Cardiac muscle cell (in vitro differentiated cells and primary cell): ENCODE measurements around the gene ANO1. TPM values are rescaled to one million over a fixed set of nuclear protein-coding genes. Genes with fewer than 3 reads are reported as not detected.

ENCODE experiments used
- DNase-seq, 2 donors: peaks; one replicate each; pipeline versions ENCODE4 v3.0.0 to v3.0.0-alpha.2; 2010 to 2017; ENCODE audit warnings: low read depth in 1 of 2, low spot score in 1 of 2
- H3K27ac ChIP-seq: fragments of 200-600 bp; sonication (generic); 2 replicates; pipeline ENCODE4 v1.5.1; 2016
- H3K27me3 ChIP-seq: fragments of 200-600 bp; sonication (generic); 2 replicates; pipeline ENCODE4 v1.6.0; 2016; ENCODE audit warnings: control low read depth
- H3K36me3 ChIP-seq: fragments of 200-600 bp; sonication (generic); 2 replicates; pipeline ENCODE4 v1.5.1; 2016; ENCODE audit warnings: control low read depth
- H3K4me1 ChIP-seq: fragments of 200-600 bp; sonication (generic); 2 replicates; pipeline ENCODE4 v1.8.1; 2017; ENCODE audit warnings: low read depth, mild to moderate bottlenecking, mixed run types
- H3K4me3 ChIP-seq: fragments of 200-600 bp; sonication (generic); 2 replicates; pipeline ENCODE4 v1.5.1; 2016; ENCODE audit warnings: mild to moderate bottlenecking
- H3K9me3 ChIP-seq: fragments of 200-600 bp; sonication (generic); 2 replicates; pipeline ENCODE4 v1.5.1; 2017; ENCODE audit warnings: low read depth, mild to moderate bottlenecking, control low read depth
- polyA plus RNA-seq: library from polyadenylated mRNA; unstranded; fragments of >200 nt; fragmentation: Nextera tagmentation; extraction: Ambion mirVana; gene quantifications from 2 replicates; pipeline ENCODE4 v1.2.1, GENCODE V29; 2016
- total RNA-seq: library from RNA; depleted of rRNA; stranded (reverse); fragments of >200 nt; gene quantifications from 2 replicates; pipeline ENCODE4 v1.2.3, GENCODE V29; 2016
- TF ChIP-seq, protein P1 (sequence below): IDR thresholded peaks from 2 replicates; pipeline ENCODE4 v1.5.1; 2012; ENCODE audit warnings: low read depth, mild to moderate bottlenecking, low read length

The ANO1 gene
- total and polyA plus RNA-seq, 2 experiments from 2014 or later = 0.09 to 0.86 TPM

DNA sequence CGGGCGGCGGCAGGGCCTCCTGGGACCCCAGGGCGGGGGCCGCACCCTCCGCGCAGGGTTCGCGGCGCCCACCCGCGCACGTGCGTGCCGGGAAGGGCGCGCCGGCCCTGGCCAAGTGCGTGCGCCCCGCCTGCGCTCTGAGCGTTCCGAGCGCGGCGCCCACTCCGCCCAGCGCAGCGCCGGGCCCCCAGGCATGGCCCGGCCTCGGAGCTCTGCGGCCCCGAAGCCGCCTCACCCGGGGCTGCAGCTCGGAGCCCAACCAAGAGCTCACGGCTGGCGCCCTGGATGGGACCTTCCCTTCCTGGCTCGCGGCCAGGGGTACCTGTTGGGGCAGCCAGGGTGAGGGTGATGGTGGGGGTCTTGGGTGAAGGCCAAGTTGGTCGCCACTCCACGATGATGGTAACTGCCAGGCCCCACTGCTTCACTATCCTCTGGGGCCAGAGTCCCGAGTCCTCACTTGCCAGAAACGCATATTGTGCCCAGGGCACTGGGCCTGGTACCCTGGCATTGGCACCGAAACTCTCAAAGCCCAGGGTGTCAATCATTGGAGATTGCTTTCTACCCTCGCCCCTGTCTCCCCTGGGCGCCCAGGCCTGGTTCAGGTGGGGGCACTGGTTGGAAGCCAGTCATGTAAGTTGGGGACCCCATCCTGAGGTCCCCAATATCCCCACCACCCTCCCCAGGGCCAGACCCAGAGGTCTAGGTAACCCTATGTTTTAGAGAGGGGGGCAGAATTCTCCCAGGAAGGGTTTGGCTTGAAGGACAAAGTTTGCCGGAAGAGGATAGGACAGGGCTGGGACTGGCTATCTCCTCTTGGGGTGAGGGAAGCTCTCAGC is 882 bp downstream of the ANO1 start:
- TF ChIP-seq, protein P1, sequence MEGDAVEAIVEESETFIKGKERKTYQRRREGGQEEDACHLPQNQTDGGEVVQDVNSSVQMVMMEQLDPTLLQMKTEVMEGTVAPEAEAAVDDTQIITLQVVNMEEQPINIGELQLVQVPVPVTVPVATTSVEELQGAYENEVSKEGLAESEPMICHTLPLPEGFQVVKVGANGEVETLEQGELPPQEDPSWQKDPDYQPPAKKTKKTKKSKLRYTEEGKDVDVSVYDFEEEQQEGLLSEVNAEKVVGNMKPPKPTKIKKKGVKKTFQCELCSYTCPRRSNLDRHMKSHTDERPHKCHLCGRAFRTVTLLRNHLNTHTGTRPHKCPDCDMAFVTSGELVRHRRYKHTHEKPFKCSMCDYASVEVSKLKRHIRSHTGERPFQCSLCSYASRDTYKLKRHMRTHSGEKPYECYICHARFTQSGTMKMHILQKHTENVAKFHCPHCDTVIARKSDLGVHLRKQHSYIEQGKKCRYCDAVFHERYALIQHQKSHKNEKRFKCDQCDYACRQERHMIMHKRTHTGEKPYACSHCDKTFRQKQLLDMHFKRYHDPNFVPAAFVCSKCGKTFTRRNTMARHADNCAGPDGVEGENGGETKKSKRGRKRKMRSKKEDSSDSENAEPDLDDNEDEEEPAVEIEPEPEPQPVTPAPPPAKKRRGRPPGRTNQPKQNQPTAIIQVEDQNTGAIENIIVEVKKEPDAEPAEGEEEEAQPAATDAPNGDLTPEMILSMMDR = no peak
- H3K4me1 ChIP-seq = no peaks in the 10 kb centered on the region
- H3K27me3 ChIP-seq = peaks cover 87% of the 10 kb centered on the region
- no peaks in the 10 kb centered on the region for H3K36me3 ChIP-seq
- H3K4me3 ChIP-seq = peak overlapping the region; percentile 15
- H3K9me3 ChIP-seq = no peaks in the 10 kb centered on the region
- H3K27ac ChIP-seq = no peak overlapping the region
- DNase-seq = no peak

DNA sequence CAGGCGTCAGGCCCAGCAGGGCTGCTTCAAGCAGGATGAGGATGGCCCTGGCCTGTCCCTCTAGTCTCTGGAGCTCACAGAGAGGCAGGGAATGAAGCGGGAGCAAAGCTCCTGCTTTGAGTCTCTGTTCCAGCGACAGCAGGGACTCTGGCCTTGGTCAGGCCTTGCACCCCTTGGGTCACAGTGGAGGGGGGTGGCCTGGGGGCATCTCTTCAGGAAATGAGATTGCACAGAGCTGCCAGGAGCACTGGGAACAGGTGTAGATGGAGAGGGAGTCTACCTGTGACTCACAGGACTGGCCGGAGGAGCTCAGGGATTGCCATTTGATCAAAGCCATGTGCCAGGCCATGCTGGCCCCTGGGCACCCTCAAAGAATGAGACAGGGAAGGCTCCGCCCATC is 1.6 kb downstream of the ANO1 start:
- TF ChIP-seq, protein P1 = no peak
- Histone ChIP-seq H3K27me3 (peaks cover 80% of the 10 kb centered on the region), H3K4me3 (no peak overlapping the region)

DNA sequence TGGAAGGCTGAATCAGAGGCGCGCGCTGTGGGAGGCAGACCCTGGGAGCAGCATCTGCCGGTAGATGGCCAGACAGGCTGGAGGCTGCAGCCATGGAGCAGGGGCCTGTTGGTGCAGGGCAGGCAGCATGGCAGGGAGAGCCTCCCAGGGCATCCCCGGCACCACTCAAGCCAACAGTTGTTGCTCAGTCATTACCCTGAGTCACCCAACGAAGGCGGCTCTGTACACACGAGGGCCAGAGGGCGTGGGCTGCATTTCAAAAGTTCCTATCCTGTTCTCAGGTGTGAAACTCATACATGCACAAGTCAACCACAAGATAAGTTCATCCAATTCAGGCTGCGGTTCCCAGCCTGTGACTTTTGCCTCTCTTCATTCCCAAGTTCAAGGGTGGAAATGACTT is 2.6 kb downstream of the ANO1 start:
- Histone ChIP-seq H3K4me1 (no peaks in the 10 kb centered on the region), H3K36me3 (no peaks in the 10 kb centered on the region), H3K4me3 (no peak overlapping the region), H3K9me3 (no peaks in the 10 kb centered on the region), H3K27ac (no peak overlapping the region), H3K27me3 (peaks cover 69% of the 10 kb centered on the region)
- TF ChIP-seq, protein P1 = no peak
- DNase-seq = no peak

More for the DNA sequence above, 1.6 kb downstream of the ANO1 start:
- Histone ChIP-seq H3K27ac (no peak overlapping the region), H3K36me3 (no peaks in the 10 kb centered on the region), H3K4me1 (no peaks in the 10 kb centered on the region), H3K9me3 (no peaks in the 10 kb centered on the region)
- DNase-seq = no peak

DNA sequence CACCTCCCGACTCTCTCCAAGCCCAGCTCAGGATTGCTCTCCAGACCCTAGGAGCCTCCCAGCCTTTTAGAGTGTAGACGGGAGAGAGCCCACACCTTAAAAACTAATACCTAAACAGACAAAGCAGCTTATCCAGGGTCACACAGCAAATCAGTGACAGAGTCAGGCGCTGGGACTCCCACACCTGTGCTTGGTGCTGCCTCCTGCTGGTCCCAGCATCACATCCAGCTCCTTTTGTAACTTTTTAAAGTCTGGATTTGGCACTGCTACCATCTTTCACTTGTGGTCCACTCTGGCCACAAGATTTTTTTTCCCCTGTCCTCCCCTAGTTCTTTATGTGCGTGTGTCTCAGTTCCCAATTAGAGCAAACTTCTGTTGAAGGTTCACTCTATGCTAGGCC is 4.7 kb downstream of the ANO1 start:
- Histone ChIP-seq H3K36me3 (no peaks in the 10 kb centered on the region), H3K4me3 (no peak overlapping the region), H3K27ac (no peak overlapping the region), H3K4me1 (no peaks in the 10 kb centered on the region), H3K27me3 (peaks cover 49% of the 10 kb centered on the region), H3K9me3 (no peaks in the 10 kb centered on the region)
- TF ChIP-seq, protein P1 = no peak
- no peak for DNase-seq

DNA sequence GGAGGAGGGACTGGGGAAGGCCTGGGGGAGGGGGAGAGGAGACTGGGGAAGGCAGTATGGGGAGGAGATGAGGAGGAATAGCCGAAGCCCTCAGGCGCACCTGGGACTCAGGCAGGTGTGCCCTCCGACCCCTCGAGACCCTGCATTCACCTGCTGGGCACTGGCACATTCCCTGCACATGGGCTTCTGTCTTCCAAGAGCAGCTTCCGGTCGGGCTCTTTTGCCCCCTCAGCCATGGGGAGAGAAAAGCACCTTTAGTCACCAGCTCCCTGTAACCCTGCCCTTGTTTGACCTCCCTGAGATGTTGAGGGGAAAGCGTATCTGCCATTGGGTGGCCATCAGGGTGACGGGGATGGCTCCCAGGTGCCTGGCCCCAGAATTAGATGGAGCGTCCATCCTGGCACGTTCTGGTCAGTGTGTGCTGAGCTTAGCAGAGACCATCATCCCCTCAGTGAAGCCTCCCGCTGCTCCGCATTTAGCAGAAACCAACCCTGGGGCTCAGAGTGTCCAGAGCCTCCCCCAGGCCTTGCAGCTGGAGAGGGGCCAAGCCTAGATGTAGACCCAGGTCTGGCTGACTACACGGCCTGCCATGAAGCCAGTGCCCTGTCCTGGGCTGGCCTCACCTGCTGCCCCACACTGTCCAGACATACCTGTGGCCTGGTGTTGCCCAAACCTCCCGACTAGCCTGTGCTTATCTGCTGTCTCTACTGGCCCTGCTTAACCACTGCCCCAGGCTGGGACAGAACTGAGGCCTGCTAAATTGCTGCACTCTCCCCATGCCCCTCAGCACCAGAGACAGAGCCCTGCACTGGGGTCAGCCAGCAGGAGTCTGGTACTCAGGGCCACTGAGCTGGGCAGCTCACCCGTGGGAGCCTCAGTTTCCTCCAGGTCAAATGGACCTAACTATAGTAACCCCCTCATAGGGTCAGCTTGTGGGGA is 6.2 kb downstream of the ANO1 start:
- Histone ChIP-seq H3K4me3 (no peak overlapping the region), H3K27ac (no peak overlapping the region), H3K27me3 (peaks cover 35% of the 10 kb centered on the region), H3K36me3 (no peaks in the 10 kb centered on the region), H3K4me1 (no peaks in the 10 kb centered on the region), H3K9me3 (no peaks in the 10 kb centered on the region)
- no peak for DNase-seq
- TF ChIP-seq, protein P1 = no peak
